A549 treated with DMSO at 1 μM for 4 hours (cell line): ENCODE results near the gene REV3L. TPM values are rescaled to one million over a fixed set of nuclear protein-coding genes. Genes with fewer than 3 reads are reported as not detected.

ENCODE experiments used
- total RNA-seq: library from RNA; stranded (reverse); fragments of 200-300 nt; extraction: Qiagen RNA extraction; gene quantifications from 5 replicates; pipeline ENCODE4 v1.2.3, GENCODE V29; 2022; ENCODE audit warnings: low read depth

The REV3L gene, protein sequence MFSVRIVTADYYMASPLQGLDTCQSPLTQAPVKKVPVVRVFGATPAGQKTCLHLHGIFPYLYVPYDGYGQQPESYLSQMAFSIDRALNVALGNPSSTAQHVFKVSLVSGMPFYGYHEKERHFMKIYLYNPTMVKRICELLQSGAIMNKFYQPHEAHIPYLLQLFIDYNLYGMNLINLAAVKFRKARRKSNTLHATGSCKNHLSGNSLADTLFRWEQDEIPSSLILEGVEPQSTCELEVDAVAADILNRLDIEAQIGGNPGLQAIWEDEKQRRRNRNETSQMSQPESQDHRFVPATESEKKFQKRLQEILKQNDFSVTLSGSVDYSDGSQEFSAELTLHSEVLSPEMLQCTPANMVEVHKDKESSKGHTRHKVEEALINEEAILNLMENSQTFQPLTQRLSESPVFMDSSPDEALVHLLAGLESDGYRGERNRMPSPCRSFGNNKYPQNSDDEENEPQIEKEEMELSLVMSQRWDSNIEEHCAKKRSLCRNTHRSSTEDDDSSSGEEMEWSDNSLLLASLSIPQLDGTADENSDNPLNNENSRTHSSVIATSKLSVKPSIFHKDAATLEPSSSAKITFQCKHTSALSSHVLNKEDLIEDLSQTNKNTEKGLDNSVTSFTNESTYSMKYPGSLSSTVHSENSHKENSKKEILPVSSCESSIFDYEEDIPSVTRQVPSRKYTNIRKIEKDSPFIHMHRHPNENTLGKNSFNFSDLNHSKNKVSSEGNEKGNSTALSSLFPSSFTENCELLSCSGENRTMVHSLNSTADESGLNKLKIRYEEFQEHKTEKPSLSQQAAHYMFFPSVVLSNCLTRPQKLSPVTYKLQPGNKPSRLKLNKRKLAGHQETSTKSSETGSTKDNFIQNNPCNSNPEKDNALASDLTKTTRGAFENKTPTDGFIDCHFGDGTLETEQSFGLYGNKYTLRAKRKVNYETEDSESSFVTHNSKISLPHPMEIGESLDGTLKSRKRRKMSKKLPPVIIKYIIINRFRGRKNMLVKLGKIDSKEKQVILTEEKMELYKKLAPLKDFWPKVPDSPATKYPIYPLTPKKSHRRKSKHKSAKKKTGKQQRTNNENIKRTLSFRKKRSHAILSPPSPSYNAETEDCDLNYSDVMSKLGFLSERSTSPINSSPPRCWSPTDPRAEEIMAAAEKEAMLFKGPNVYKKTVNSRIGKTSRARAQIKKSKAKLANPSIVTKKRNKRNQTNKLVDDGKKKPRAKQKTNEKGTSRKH (N-terminal part only)
- 6.3 to 8.3 TPM (median 6.8 TPM) in 5 replicates for total RNA-seq

DNA sequence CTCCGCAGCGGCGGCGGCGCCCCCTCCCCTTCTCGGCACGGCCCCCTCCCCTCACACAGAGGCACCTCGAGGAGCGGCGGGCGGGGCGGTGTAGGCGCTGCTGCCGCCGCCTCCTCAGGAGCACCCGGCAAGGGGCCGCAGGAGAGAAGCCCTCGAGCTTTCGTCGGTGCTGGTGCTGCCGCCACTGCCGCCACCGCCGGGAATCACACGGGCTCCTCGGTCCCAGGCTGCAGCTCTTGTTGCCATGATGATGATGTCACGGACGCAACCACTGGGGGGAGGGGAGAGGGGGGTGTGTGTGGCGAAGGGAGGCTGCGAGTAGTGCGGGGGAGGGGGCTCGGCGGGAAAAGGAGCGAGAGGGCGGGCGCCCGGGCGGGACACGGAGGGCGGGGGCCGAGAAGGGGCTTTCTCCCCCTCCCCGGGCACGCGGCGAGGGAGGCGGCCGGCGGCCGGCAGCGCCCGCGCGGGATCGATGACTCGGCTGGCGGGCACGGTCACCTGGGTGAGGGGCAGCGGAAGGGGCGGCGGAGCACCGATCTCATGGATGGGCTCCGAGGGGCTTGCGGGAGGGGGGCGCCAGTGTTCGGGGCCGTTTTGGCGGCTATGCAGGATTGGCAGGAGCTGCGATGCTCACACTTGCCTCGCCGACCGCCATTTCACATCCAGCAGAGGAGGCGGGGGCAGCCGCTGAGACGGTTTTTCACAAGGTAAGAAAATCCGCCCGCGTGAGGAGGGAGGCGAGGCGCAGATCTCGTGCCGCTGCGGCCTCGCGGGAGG is at the start of gene REV3L:
TSS of gene REV3L (minus strand) at position 260 of the 777 bp plus-strand sequence. CDS start 330 bp downstream, outside the sequence.

Other genes with a start within 250 kb of the REV3L start
- gene TRAF3IP2, start 122.7 kb upstream of the REV3L start, total RNA-seq: 12.0 to 14.3 TPM (median 13.6 TPM) in 5 replicates